ENCODE data around the gene CUEDC1.

The CUEDC1 gene

GRCh38 chr17:57861790-57862693 is 93.2 kb downstream of the CUEDC1 start:
- peaks cover 6% of the 10 kb centered on the region for H3K4me1 ChIP-seq (ENCODE audit: insufficient read depth, poor library complexity, severe bottlenecking)
- peak overlapping the region; percentile 8 for H3K4me3 ChIP-seq (ENCODE audit: severe bottlenecking)
- ATAC-seq (ENCODE audit: low read depth) (peak; percentile 40), DNase-seq (ENCODE audit: low spot score) (no peak)
- no peaks in the 10 kb centered on the region for H3K9me3 ChIP-seq (ENCODE audit: severe bottlenecking)
- no peak for TF ChIP-seq CTCF (IDR thresholded peaks at IDR 0.05; ENCODE audit: poor library complexity, severe bottlenecking)
- H3K36me3 ChIP-seq (ENCODE audit: low read depth) = peaks cover 6% of the 10 kb centered on the region
- peak overlapping the region; percentile 19 for H3K27ac ChIP-seq (ENCODE audit: poor library complexity, severe bottlenecking)
- H3K27me3 ChIP-seq (ENCODE audit: insufficient read depth, poor library complexity, severe bottlenecking) = no peaks in the 10 kb centered on the region

GRCh38 chr17:57861000-57861789 is 94.0 kb downstream of the CUEDC1 start:
- ATAC-seq (ENCODE audit: low read depth) = peak; percentile 36
- no peak for TF ChIP-seq CTCF (IDR thresholded peaks at IDR 0.05; ENCODE audit: poor library complexity, severe bottlenecking)
- peaks cover 4% of the 10 kb centered on the region; the same call in 1 of the 2 replicates for H3K36me3 ChIP-seq (ENCODE audit: low read depth)
- H3K27ac ChIP-seq (ENCODE audit: poor library complexity, severe bottlenecking) = peak overlapping the region; percentile 19
- H3K9me3 ChIP-seq (ENCODE audit: severe bottlenecking) = no peaks in the 10 kb centered on the region
- no peaks in the 10 kb centered on the region for H3K27me3 ChIP-seq (ENCODE audit: insufficient read depth, poor library complexity, severe bottlenecking)
- peaks cover 6% of the 10 kb centered on the region for H3K4me1 ChIP-seq (ENCODE audit: insufficient read depth, poor library complexity, severe bottlenecking)
- peak overlapping the region; percentile 8 for H3K4me3 ChIP-seq (ENCODE audit: severe bottlenecking)
- DNase-seq (ENCODE audit: low spot score) = no peak

GRCh38 chr17:57860414-57860999 is 94.7 kb downstream of the CUEDC1 start:
- Histone ChIP-seq H3K27me3 (ENCODE audit: insufficient read depth, poor library complexity, severe bottlenecking) (no peaks in the 10 kb centered on the region), H3K9me3 (ENCODE audit: severe bottlenecking) (no peaks in the 10 kb centered on the region), H3K36me3 (ENCODE audit: low read depth) (no peaks in the 10 kb centered on the region), H3K4me3 (ENCODE audit: severe bottlenecking) (no peak overlapping the region), H3K4me1 (ENCODE audit: insufficient read depth, poor library complexity, severe bottlenecking) (peaks cover 6% of the 10 kb centered on the region), H3K27ac (ENCODE audit: poor library complexity, severe bottlenecking) (peak overlapping the region; percentile 19)
- TF ChIP-seq CTCF (IDR thresholded peaks at IDR 0.05; ENCODE audit: poor library complexity, severe bottlenecking) = no peak
- ATAC-seq (ENCODE audit: low read depth) (no peak; the same call in 2 of the 3 replicates), DNase-seq (ENCODE audit: low spot score) (no peak)

GRCh38 chr17:57859601-57860413 is 95.4 kb downstream of the CUEDC1 start:
- Histone ChIP-seq H3K9me3 (ENCODE audit: severe bottlenecking) (no peaks in the 10 kb centered on the region), H3K27me3 (ENCODE audit: insufficient read depth, poor library complexity, severe bottlenecking) (no peaks in the 10 kb centered on the region), H3K36me3 (ENCODE audit: low read depth) (no peaks in the 10 kb centered on the region), H3K4me1 (ENCODE audit: insufficient read depth, poor library complexity, severe bottlenecking) (peaks cover 6% of the 10 kb centered on the region), H3K4me3 (ENCODE audit: severe bottlenecking) (no peak overlapping the region), H3K27ac (ENCODE audit: poor library complexity, severe bottlenecking) (no peak overlapping the region)
- ATAC-seq (ENCODE audit: low read depth) (no peak), DNase-seq (ENCODE audit: low spot score) (no peak)
- TF ChIP-seq CTCF (IDR thresholded peaks at IDR 0.05; ENCODE audit: poor library complexity, severe bottlenecking) = no peak

All from RWPE2 (cell line).